Erythroblast (primary cell): ENCODE measurements around the gene MAP3K20.
"Not testable (repeated sequence)": the region's sequence is repeated elsewhere in the genome, so short reads cannot be mapped to it uniquely, and the experiment has no call there.

Source experiments
- DNase-seq, 2 experiments: peaks; one replicate each; lab custom pipeline; 2025; lab: John Stamatoyannopoulos, UW
- GATA1 ChIP-seq: IDR thresholded peaks from 2 replicates; pipeline ENCODE4 v1.6.1; 2011; ENCODE audit warnings: low read depth, mild to moderate bottlenecking, control low read depth, low read length, moderate library complexity
- POLR2A ChIP-seq: IDR thresholded peaks from 2 replicates; pipeline ENCODE4 v1.6.1; 2011; ENCODE audit warnings: mild to moderate bottlenecking, low read length

The MAP3K20 gene

GRCh38 chr2:173164396-173164795 lies 88.8 kb downstream of the MAP3K20 start:
- no peak for DNase-seq
- TF ChIP-seq GATA1 (no peak), POLR2A (no peak)

DNA sequence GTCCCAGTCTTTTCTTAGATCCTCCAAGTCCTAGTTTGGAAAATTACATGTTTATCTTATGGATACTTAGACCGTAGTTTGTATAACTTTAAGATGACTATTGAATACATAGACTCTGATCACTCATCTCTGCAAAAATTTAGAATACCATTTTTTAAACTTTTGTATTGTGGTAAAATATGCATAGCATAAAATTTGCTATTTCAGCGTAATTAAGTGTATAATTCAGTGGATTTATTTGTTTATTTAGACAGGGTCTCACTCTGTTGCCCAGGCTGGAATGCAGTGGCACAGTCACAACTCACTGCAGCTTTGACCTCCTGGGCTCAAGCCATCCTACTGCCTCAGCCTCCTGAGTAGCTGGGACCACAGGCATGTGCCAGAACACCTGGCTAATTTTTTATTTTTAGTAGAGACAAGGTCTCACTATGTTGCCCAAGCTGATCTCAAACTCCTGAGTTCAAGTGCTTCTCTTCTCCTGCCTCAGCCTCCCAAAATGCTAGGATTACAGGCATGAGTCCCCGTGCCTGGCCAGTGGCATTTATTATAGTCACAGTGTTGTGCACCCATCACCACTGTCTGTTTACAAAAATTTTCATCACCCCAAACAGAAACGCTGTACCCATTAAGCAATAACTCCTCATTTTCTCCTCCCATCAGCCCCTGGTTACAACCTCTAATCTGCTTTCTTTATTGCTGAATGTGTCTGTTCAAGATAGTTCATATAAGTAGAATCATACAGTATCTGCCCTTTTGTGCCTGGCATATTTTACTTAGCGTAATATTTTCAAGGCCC lies 90.0 kb downstream of the MAP3K20 start:
- no peak for TF ChIP-seq GATA1
- TF ChIP-seq POLR2A: no peak
- DNase-seq: peak in 1 of 2 experiments; percentile 36

- no peak for DNase-seq
- TF ChIP-seq POLR2A: no peak
- no peak for TF ChIP-seq GATA1
These were observed 95.7 kb downstream of the MAP3K20 start for GRCh38 chr2:173171321-173171720.

GRCh38 chr2:173171924-173172643 lies 96.4 kb downstream of the MAP3K20 start:
- DNase-seq: no peak
- TF ChIP-seq POLR2A (no peak), GATA1 (no peak)

DNA sequence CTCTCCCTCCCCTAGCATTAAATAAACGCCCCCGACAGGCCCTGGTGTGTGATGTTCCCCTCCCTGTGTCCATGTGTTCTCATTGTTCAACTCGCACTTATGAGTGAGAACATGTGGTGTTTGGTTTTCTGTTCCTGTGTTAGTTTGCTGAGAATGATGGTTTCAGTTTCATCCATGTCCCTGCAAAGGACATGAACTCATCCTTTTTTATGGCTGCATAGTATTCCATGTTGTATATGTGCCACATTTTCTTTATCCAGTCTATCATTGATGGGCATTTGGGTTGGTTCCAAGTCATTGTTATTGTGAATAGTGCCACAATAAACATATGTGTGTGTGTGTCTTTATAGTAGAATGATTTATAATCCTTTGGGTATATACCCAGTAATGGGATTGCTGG lies 98.7 kb downstream of the MAP3K20 start:
- not testable (repeated sequence) for DNase-seq

- TF ChIP-seq GATA1: no peak
- no peak for TF ChIP-seq POLR2A
- no peak for DNase-seq
These were observed 99.6 kb downstream of the MAP3K20 start for GRCh38 chr2:173175222-173175621.

GRCh38 chr2:173181982-173182381 lies 106.3 kb downstream of the MAP3K20 start:
- TF ChIP-seq POLR2A (no peak), GATA1 (no peak)
- DNase-seq: no peak

GRCh38 chr2:173184031-173185004 lies 108.7 kb downstream of the MAP3K20 start:
- peak; percentile 25 to 65 for DNase-seq
- no peak for TF ChIP-seq POLR2A
- TF ChIP-seq GATA1: no peak

GRCh38 chr2:173185437-173185836 lies 109.8 kb downstream of the MAP3K20 start:
- no peak for TF ChIP-seq POLR2A
- TF ChIP-seq GATA1: no peak
- no peak for DNase-seq

DNA sequence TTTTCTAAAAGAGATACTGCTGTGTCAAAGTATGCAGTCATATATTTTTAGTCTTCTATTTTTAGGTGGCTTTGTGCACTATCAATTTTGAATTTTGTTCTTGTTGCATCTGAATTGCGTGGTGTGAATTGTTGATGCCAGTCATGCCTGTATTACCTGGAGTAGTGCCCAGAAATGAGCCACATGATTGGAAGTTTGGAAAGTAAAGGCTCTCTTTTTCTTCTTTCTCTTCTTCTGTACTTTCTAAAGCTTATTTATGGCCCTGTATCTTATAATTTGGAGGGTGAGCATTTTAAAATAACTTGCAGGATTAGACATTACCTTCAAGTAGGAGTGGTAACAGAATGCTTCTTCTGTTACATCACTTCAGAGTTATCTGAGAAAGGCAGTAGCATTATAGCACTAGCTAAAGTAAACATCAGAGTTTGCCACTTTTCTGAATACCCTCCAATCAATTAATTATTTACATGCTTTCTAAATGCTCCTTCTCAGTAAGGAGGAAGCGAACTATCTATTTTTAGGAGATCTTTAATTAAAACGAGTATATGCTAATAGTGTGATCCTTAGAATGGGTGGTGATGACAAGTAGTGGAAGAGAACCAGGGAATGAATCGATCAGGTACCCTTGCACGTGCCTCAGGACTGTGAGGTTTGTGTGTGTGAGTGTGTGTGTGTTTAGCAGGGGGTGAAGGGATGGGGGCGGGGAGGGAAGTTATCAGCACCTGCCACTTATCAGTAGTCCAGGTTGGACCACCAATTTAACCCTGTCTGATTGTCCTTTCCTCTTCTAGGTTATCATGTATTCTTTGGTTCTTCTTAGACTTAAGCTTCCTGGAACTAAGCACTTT lies 112.5 kb downstream of the MAP3K20 start:
- peak in 1 of 2 experiments; percentile 59 for DNase-seq
- TF ChIP-seq GATA1 (no peak), POLR2A (no peak)

DNA sequence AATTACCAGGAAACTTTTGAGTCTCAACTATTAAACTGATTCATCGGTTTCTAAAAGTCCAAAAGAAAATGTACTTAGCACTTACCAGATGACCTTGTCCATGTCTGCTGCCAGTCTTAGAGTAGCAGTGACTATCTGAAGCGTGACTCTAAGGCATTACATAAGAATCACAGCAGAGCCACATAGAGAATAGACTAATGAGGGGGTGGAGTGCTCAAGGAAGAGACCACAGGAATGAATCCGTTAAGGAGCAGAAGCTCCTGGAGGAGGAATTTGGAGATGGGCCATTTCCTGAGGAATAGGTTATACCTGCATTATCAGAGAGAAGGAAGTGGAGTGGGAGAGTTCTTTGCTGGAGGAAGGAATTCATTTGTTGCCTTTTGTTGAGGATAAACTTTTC lies 116.0 kb downstream of the MAP3K20 start:
- no peak for TF ChIP-seq POLR2A
- TF ChIP-seq GATA1: no peak
- DNase-seq: no peak

- TF ChIP-seq POLR2A (no peak), GATA1 (no peak)
- no peak for DNase-seq
These were observed 116.4 kb downstream of the MAP3K20 start for GRCh38 chr2:173192071-173192470.

DNA sequence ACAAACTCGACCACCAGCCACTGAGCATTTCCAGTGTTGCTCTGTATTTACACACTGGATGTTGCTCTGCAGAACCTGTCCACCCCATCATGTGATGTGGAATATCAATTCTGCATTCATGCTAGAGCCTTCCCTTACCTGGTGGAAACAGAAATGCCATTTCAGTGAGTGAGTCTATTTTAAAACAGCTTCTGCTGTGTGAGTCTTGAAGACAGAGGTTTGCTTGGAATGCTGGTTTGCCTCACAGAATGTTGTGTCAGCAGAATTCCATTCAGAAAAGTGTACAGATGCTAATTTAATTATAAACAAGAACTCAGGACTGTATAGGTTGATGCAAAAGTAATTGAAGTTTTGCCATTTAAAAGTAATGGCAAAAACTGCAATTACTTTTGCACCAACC lies 118.3 kb downstream of the MAP3K20 start:
- TF ChIP-seq POLR2A (no peak), GATA1 (no peak)
- DNase-seq: no peak
